HG03139 (cell line): ENCODE measurements around the gene TMTC4.

Experiments used
- ATAC-seq: cut with Tn5 transposase; IDR thresholded peaks from one replicate; pipeline ENCODE4 v1.9.1; 2021; ENCODE audit not compliant: unreplicated experiment

The TMTC4 gene

DNA sequence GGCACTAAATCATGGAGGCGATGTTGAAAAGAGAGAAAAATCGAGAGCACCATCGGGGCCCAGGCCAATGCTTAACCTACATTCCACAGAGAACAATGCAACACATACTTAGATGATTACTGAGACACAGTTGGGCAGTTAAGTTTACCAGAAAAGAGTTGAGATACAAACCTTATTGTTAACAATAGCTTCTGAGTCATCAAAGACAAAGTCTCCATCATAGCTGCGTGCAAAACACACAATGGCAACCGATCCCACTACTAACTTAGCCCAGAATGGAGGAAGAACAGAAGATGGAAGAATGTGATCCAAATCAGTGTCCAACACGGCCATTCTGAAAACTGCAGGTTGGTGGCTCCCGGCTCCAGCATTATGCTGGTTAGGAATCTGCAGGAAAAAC is 6.2 kb downstream of the TMTC4 start:
- no peak for ATAC-seq

DNA sequence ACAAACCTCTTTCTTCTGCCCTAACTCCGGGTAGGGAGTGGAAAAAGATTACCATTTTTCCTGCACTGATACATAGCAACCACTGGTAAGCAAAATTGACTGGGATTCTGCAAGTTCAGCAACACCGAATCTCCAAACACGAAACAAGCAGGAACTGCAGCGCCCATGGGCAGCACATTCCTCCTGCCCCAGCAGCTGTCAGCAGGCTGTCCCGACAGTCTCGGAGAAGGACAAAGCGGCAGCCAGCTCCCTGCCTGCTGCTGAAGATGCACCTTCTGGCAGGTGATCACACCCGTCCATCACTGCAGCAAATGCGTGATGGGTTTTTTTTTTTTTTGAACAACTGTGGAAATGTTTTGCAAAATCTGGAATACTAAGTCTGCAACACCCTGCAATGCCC is 6.7 kb downstream of the TMTC4 start:
- ATAC-seq: no peak

DNA sequence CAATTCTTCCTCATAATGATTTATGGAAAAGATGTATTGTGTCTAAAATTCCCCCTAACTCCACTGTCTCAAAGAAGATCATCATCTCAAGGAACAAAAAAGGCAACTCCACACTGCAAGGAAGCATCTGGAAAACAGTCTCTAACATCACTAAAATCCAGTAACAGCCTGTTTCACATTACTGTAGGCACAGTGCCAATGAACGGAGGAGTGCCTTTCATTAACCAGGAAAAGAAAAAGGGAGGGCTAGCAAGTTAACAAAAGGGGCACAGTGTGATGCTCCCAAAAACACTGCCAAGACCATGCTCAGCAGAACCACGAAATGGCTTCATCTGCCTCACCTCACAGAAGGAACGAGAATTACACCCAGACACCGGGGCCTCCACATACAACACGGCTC is 8.5 kb downstream of the TMTC4 start:
- ATAC-seq: no peak

DNA sequence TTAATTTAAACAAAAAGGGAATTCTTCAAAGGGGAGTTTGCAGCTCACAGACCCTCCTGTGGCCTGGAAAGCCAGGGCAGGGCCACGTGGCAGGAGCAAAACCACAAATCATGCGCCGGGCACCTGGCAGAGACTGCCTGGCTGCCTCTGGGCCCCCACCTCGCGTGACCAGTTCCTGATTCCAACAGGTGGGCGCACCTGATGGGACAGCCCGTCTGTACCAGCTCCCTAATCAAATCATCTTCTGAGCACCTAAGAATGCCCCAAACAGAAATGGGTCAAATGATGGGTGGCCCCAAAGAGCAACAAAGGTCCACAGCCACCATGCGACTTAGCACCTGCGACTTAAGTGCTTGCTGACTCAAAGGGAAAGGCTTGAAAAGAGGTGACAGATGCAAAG is 9.2 kb downstream of the TMTC4 start:
- no peak for ATAC-seq

DNA sequence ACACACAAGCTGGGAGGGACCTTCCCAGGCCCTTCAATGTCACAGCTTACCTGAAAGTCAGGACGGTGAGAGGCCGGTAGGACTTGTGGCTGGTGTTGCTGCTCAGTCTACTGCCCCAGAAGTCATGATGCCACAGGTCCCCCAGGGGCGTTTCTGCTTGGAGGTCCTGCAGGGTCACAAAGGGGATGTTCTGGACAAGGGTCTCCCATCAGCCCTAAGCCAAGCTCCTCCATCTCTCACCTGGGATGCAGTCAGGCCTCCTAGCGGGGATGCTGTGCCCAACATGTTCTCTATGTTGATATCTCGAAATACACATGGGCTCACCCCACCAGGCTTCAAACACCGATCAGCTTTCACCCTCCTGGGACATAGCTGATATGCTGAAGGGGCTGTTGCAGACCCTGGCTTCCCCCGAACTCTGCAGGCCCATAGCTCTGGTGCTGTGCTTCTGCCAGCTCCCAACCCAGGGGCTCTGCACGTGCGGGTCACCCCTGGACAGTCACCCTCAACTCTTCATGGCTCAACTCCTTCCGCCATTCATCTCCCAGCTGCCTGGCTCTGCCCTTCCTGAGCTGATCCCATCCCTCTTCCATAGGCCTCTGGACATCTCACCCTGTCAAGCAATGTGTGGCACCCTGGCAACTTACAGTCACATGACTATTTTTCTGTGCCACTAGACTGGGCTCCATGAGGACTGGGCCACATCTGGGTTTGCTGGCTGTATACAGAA is 10.3 kb downstream of the TMTC4 start:
- ATAC-seq: no peak

DNA sequence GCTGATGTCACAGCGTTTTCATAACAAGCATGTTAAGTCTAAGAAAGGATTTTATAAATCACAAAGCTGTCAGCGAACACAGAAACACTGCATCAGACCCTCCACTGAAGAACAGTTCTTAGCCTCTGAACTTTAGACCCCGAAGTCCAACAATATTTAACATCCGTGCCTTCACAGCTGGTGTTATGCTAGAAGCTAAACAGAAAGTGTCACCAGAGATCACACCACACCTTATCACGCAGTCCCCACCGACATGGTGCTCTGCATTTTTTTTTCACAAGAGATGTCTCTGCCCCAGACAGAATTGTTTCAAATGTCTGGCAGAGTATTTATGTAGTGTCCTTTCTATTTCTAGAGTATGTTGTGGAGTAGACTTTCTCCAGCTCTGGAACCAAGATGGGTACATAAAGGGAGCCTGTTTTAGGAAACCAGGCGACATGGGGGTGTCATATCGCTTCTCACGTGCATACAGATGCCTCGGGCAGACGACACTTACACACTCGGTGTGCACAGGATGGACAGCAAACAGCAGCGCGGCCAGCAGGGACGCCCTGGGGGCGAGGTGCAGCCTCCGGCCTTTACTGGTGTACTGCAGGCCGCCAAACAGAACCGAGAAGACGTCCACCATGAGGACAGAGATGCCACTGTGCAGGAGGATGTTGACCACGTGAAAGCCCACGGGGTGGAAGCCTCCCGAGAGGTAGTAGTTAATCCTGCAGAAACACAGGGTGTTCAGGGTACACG is 12.0 kb downstream of the TMTC4 start:
- ATAC-seq: no peak

DNA sequence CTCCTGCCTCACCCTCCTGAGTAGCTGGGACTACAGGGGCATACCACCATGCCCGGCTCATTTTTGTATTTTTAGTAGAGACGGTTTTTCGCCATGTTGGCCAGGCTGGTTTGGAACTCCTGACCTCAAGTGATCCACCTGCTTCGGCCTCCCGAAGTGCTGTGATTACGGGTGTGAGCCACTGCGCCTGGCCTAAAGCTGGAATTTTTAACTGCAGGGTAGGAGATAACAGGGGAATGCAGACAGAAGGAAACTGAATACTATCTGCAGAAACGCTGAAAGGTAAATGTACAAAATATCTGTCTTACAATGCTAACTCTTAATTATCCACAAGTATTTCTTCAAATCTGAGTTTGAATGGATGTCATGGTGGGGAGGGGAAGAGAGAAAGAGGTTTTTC is 13.8 kb downstream of the TMTC4 start:
- no peak for ATAC-seq

DNA sequence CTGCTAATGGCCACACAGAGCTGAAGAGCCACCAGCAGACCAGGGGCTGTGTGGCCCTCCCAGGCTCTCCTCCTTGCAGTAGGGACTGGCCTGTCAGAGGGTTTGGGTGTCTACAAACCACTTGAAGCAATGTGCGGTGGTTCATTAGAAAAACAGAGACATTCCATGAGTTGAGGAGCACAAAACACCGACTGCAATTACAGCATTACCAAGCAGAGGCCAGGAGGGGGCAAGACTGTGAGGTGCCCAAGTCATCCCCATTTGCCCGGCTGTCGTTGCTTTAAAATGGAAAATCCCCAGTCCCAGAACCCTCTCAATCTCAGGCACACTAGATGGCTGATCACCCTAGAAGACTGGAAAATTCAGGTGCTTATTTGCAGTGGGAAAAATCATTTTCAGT is 15.0 kb downstream of the TMTC4 start:
- ATAC-seq: no peak

DNA sequence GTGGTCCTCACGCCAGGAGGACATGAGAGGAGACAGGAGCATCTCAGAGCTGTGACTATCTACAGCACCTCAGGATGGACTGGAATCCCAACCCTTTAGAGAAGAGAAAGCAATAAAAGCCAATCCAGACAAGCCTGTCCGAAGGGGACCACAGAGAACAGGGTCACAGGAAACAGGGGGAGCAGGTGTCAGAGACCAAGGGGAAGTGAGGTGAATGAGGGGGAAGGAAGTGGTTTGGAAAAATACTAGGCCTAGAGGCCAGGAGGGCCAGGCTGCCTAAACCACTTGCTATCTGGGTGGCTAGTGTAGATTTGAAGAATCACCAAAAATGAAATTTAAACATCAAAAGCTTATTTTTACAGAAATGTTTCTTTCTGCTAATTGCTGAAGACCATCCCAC is 16.2 kb downstream of the TMTC4 start:
- peak; percentile 91 for ATAC-seq

DNA sequence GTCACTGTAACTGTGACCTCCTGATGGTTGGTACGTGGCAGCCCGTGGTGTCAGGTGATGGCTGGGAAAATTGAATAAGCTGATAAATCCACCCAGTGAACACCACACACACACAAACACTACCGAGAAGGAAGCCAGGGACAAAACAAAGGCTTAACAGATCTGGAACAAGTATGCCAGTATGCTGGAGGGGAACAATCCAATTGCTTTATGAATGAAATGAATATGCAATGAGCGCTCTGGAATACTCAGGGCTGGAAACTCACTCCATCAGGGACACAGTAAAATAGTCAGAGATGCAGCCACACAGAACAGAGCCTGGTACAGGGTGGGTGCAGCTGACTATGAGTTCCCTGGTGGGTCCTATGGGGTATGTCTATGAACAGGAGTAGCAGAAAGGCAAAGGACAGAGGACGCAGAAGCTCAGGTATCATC is 16.7 kb downstream of the TMTC4 start:
- no peak for ATAC-seq

DNA sequence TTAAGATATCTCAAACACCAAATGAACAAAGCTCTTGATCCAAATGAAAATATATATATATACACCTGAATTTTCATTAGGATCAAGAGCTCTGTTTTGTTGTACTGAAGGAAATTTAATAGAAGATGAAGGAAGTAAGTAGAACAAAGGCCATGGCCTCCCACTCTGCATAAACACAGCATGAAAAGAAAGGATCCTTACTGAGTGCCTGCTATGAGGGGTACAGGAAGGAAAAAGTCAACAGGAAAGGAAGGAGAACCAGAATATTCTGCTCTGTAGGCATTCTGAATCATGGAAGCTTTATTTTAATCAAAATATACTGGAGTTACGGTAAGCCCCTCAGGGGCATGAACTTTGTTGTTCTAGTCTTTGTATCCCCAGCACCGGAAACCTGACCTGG is 22.1 kb downstream of the TMTC4 start:
- no peak for ATAC-seq

DNA sequence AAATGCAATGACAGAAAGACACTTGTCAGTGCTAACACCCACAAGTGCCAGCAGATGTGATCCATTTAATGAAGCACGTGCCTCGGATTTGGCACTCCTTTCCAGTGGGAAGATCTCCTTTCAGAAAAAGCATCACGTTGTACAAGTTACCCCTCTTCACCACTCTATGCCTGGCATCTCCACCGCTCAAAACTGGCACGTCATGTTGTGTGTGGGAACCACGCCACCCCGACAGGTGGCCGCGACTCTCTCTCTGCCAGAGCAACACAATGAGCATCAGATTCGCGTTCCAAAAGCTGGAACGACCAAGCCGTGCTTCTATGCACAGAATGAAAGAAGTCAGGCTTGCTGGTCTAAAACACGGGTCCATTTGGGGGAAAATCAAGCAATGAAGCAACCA is 24.3 kb downstream of the TMTC4 start:
- no peak for ATAC-seq

DNA sequence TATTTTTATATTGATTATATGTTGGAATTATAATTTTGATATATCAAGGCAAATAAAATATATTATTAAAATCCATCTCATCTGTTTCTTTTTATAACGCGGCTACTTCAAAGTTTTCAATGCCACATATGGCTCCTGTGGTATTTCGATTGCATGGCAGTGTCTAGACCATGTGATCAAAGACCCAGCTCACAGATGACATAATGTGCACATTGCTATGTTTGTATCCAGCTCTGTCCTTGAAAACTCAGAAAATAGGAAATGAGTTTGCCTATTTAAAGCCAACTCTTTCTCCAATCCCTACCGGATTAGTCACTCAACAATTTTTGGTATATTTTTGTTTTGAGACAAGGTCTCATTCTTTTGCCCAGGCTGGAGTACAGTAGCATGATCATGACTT is 26.2 kb downstream of the TMTC4 start:
- ATAC-seq: no peak

DNA sequence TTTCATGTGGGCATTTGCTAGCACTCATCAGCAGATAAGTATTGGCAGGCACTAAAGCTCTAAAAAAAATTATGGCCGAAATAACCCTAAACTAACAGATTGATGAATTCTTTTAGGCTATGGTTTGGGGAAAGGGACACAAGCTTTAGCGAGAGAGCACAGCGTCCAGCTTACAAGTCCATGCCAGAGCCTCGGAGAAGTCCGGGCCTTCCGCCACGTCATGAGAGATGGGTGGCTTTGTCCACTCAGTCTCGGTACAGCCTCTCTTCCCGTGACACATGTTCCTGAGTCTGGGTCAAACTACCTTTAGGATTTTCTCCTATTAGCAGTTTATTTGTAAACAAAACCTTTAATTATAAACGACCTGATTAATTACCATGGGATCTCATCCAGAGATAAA is 27.7 kb downstream of the TMTC4 start:
- ATAC-seq: no peak

DNA sequence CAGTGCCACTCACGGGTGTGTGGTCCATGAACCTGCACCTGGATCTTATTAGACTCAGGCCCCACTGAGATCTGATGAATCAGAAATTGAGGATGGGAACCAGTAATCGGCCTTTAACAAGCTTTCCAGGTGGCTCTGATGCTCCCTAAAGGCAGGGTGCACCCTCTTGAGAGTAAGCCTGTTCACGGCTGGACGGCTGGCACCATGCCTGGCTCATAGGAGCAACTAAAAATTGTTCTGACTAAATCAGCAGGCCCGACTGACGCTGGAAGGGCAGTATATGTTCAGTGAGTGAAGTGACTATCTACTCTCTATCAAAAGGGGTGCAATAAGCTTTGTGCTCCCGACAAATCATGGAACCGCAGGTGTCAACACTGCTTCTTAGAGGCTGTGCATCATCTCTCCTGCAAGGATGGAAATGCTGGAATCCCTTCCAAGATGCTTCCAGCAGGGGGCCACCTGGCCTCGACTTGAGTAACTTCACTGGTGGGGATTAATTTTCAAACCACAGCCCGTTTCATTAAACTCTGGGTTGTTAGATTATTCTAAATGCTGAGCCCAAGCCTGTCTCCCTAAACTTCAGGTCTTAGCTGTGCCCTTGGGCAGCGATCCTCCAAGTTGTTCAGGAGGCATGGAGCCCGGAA is 28.4 kb downstream of the TMTC4 start:
- ATAC-seq: no peak

DNA sequence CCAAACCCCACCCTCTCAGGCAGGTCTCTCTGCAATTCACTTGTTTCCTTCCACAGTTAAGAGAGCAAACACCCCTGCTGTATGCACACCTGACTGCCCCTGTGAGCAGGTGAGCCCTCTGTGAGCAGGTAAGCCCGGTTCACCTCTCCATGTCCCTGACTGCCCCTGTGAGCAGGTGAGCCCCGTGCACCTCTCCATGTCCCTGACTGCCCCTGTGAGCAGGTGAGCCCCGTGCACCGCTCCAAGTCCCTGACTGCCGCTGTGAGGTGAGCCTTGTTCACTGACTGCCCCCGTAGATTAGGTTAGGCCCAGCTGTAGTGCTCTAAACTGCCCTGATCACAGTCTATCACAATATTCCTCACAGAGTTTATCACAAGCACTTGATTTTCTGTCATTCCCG is 29.2 kb downstream of the TMTC4 start:
- no peak for ATAC-seq

DNA sequence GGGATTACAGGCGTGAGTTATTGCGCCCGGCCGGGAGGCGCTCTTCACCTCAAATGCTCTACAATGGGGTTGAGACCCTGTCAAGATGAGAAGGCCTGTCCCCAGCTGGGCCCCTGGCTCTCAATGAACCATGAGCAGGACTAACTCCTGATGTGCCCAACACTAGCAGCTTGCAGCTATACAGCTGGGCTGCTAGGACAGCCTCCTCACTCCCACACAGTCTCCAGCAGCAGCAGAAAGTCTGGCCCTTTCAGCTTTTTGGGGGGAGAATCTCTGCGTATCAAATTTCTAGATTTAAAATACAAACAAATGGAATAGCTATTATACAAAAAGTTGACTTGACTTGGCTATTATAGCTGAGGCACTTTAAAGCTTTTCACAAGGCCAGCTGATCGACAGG is 30.2 kb downstream of the TMTC4 start:
- no peak for ATAC-seq

DNA sequence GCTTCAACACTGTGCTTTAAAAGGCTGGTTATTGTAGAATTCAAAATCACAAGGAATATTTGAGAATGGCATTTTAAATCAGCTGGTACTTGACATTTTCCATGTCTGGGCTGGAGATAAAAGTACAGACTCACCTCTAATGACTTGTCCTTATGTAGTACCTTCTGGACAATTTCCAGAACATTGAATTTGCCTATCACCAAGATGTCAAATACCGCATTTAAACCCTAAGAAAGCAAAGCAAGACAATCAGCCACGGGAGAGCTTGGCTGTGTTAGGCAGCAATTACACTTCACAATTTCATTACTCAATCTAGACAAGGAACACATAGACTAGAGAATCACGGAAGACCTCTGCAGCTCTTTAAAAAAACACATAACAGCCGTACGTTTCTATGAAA is 36.8 kb downstream of the TMTC4 start:
- no peak for ATAC-seq

DNA sequence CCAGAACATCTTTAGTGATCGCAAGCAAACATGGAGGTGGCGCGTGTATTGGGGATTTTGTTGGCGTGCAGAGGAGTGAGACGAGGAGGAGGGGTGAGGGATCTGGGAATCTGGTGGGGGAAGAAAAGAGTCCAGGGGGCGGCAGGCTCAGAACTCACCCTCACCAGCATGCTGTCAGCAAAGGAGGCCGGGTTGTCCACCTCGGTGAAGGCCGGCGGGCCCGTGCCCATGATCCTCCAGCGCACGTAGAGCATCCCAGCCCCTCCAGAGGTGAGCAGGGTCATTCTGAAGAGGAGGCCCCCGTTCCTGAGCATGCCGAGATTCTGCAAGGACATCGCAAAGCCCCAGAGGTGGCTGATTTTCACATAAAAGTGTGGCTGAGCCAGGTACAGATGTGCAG is 37.2 kb downstream of the TMTC4 start:
- no peak for ATAC-seq

DNA sequence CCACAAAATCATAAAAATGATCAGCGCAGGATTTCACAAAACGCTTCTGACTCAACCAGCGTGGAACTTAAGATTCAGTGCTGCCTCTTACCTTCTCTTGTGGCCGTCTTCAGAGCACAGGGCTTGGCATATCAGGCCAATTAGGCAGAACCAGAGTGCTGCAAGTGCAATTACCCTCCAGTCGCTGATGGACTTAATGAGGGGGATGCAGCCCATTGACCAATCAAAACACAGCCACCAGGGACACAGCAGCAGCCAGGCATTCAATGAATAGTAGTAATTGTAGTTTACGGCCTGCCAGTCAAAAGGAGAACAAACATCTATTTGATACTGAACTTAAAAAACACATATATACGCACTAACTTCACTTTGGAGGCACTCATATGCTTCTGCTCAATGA is 38.2 kb downstream of the TMTC4 start:
- ATAC-seq: no peak

DNA sequence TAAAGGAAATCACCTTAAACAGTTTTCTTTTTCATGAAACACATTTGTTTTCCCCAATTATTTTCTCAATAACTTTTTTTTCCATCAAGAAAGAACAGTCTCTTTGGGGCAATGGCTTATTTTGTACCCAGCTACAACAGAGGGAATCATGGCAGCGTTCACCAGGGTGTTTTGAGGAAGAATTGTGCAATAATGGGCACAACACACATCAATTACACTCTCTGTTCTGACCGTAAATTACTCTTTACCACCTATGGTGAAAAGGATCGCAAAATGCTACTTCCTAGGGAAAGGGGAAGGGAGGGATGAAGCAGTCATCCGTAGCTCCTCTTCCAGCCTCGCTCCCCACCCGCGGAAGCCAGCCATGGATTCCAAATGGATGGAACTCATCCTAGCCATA is 38.6 kb downstream of the TMTC4 start:
- ATAC-seq: no peak

DNA sequence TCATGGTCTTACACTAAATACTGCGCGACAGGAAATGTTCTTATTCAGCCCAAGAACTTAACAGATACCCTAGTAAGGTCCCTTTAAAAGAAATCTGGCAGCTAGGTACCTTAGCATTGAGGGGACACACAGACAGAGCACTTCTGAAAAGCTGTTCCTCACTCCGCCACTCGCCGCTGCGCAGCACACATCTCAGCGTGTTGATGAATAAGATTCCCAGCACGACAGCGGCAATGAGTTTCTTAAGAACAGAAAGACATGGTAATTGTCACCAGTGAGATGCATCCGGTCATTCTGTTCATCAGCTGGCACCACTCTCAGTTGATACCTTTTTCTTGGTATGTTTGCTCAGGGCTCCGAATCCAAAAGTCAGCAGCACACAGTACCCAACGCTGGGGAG is 39.9 kb downstream of the TMTC4 start:
- ATAC-seq: no peak
